Measurements from ENCODE around the gene MSANTD1. TPM values are rescaled to one million over a fixed set of nuclear protein-coding genes. Genes with fewer than 3 reads are reported as not detected.

Gene MSANTD1
- total and polyA plus RNA-seq, 7 donors, result 0.11 to 0.94 (median 0.34) TPM

GRCh38 chr4:3229964-3230363 lies 19.0 kb upstream of the MSANTD1 start:
- Histone ChIP-seq H3K4me1 (no peaks in the 10 kb centered on the region), H3K9me3 (no peaks in the 10 kb centered on the region), H3K27ac (no peak overlapping the region), H3K4me3 (no peak overlapping the region), H3K27me3 (ENCODE audit: insufficient read depth in 3 of 3, low read length in 2 of 3) (no peaks in the 10 kb centered on the region), H3K36me3 (ENCODE audit: insufficient read depth in 1 of 2, low read depth in 1 of 2) (peaks cover 0 to 88% of the 10 kb centered on the region in 2 donors)
- ATAC-seq (no peak), DNase-seq (peak; percentile 1 to 40)
- WGBS, 3 donors, result 92 to 93% (median 93%) methylated on average over 17 of the region's 17 CpGs
- TF ChIP-seq, protein P1, sequence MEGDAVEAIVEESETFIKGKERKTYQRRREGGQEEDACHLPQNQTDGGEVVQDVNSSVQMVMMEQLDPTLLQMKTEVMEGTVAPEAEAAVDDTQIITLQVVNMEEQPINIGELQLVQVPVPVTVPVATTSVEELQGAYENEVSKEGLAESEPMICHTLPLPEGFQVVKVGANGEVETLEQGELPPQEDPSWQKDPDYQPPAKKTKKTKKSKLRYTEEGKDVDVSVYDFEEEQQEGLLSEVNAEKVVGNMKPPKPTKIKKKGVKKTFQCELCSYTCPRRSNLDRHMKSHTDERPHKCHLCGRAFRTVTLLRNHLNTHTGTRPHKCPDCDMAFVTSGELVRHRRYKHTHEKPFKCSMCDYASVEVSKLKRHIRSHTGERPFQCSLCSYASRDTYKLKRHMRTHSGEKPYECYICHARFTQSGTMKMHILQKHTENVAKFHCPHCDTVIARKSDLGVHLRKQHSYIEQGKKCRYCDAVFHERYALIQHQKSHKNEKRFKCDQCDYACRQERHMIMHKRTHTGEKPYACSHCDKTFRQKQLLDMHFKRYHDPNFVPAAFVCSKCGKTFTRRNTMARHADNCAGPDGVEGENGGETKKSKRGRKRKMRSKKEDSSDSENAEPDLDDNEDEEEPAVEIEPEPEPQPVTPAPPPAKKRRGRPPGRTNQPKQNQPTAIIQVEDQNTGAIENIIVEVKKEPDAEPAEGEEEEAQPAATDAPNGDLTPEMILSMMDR (IDR thresholded peaks at IDR 0.05), result no peak
- intact Hi-C loops (cut with DNase I), result no loop called here

DNA sequence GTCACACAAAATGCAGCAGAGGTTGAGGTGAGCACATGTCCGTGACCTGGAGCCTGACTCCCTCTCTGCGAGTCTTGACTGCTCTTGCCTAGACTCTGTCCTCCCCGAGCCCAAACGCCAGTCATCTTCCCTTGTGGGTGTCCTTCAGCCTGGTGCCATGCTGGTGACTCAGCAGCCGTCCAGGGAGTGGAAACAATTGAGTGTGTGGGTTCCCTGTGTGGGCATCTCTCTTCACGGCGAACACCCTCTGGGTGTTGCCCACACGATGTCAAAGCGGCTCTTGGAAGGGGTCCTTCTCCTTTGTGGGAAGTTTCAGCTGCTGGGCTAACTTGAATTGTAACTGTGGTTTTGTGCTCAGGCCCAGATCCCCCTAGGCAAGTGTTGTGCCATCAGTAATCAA lies 17.5 kb upstream of the MSANTD1 start:
- intact Hi-C loops (cut with DNase I), result no loop called here
- no peak overlapping the region for H3K27ac ChIP-seq
- H3K27me3 ChIP-seq (ENCODE audit: insufficient read depth in 3 of 3, low read length in 2 of 3), result no peaks in the 10 kb centered on the region
- H3K4me1 ChIP-seq, result no peaks in the 10 kb centered on the region
- no peak for ATAC-seq
- H3K36me3 ChIP-seq (ENCODE audit: insufficient read depth in 1 of 2, low read depth in 1 of 2), result peaks cover 0 to 88% of the 10 kb centered on the region in 2 donors
- TF ChIP-seq, protein P1 (IDR thresholded peaks at IDR 0.05), result no peak
- DNase-seq, result no peak
- H3K4me3 ChIP-seq, result no peak overlapping the region
- 85 to 92% (median 91%) methylated on average over 9 of the region's 9 CpGs for WGBS, 3 donors
- no peaks in the 10 kb centered on the region for H3K9me3 ChIP-seq

GRCh38 chr4:3232001-3232400 lies 17.0 kb upstream of the MSANTD1 start:
- 93 to 96% (median 96%) methylated on average over 16 of the region's 16 CpGs for WGBS, 3 donors
- TF ChIP-seq, protein P1 (IDR thresholded peaks at IDR 0.05), result no peak
- Histone ChIP-seq H3K27ac (no peak overlapping the region), H3K36me3 (ENCODE audit: insufficient read depth in 1 of 2, low read depth in 1 of 2) (peaks cover 0 to 88% of the 10 kb centered on the region in 2 donors), H3K4me1 (no peaks in the 10 kb centered on the region), H3K9me3 (no peaks in the 10 kb centered on the region), H3K4me3 (no peak overlapping the region), H3K27me3 (ENCODE audit: insufficient read depth in 3 of 3, low read length in 2 of 3) (no peaks in the 10 kb centered on the region)
- DNase-seq (no peak), ATAC-seq (no peak)
- intact Hi-C loops (cut with DNase I), result no loop called here

DNA sequence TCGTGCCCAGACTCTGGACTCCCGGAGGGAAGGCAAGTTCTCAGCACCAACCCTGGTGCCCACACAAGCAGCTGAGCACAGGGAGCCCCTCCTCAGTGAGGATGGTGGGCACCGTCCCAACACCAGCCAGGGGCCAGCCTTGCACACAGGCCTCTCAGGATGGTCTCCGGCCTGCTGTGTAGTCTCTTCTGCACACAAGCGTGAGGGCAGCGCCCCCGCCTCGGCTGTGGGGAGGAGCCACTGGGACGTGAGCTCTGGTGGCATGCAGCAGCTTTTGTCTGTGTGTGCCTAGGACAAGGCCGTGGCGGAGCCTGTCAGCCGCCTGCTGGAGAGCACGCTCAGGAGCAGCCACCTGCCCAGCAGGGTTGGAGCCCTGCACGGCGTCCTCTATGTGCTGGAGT lies 16.1 kb upstream of the MSANTD1 start:
- Histone ChIP-seq H3K4me1 (no peaks in the 10 kb centered on the region), H3K9me3 (no peaks in the 10 kb centered on the region), H3K4me3 (no peak overlapping the region), H3K27me3 (ENCODE audit: insufficient read depth in 3 of 3, low read length in 2 of 3) (no peaks in the 10 kb centered on the region), H3K36me3 (ENCODE audit: insufficient read depth in 1 of 2, low read depth in 1 of 2) (peaks cover 0 to 94% of the 10 kb centered on the region in 2 donors), H3K27ac (no peak overlapping the region)
- ATAC-seq, result no peak
- TF ChIP-seq, protein P1 (IDR thresholded peaks at IDR 0.05), result no peak
- intact Hi-C loops (cut with DNase I), result no loop called here
- 85 to 94% (median 93%) methylated on average over 15 of the region's 15 CpGs for WGBS, 3 donors
- no peak for DNase-seq

DNA sequence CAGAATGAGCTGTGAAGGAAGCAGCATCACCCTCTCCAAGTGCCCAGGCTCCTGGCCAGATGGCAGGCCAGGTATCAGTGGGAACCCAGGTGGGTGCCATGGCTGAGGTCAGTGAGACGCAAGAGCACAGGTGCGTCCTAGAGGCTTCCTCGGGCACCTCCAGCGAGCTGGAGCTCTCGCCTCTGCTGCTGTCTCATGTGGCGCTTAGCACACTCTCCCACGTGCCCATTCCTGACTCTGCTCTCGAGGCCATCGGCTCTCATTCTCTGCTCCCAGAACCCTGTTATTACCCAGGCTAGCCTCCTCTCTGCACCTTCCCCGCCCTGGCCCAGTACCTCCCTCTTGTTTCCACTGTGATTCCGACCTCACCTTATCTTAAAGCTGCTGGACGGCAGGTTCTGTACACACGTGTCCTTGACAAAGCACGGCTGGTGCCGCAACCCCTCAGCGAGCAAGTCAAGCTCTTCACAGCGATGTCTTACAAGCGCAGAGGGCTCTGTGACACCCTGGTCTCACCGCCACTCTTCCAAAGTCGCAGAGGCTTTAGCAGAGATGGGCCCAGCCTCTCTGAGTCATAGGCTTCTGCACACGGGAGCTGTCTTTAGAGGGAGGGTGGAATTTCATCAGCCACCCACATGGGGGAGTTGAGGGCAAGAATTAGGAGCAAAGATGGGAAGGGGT lies 15.4 kb upstream of the MSANTD1 start:
- Histone ChIP-seq H3K36me3 (ENCODE audit: insufficient read depth in 1 of 2, low read depth in 1 of 2) (peaks cover 0 to 94% of the 10 kb centered on the region in 2 donors), H3K4me1 (no peaks in the 10 kb centered on the region)

More for the DNA sequence above, 15.4 kb upstream of the MSANTD1 start:
- WGBS, 3 donors, result 91 to 94% (median 93%) methylated on average over 21 of the region's 21 CpGs
- Histone ChIP-seq H3K9me3 (no peaks in the 10 kb centered on the region), H3K27me3 (ENCODE audit: insufficient read depth in 3 of 3, low read length in 2 of 3) (no peaks in the 10 kb centered on the region), H3K27ac (no peak overlapping the region), H3K4me3 (no peak overlapping the region)
- no peak for DNase-seq
- intact Hi-C loops (cut with DNase I), result no loop called here
- TF ChIP-seq, protein P1 (IDR thresholded peaks at IDR 0.05), result no peak
- ATAC-seq, result peak in 1 of 4 donors; percentile 26

Data from psoas muscle (tissue), 8 donors.